Ammon's horn (tissue), 1 donor: ENCODE data around the gene BRWD1.
A peak's percentile ranks its signal among the peaks of the same experiment; 100 is the strongest.

ENCODE experiments used
- DNase-seq: peaks from one replicate; pipeline ENCODE4 v3.0.0-alpha.2; 2016; ENCODE audit warnings: low spot score

The BRWD1 gene

GRCh38 chr21:39197448-39198233 lies 115.8 kb downstream of the BRWD1 start:
- no peak for DNase-seq

- no peak for DNase-seq
These were observed 116.6 kb downstream of the BRWD1 start for GRCh38 chr21:39196838-39197237.

- DNase-seq = no peak
These were observed 117.1 kb downstream of the BRWD1 start for GRCh38 chr21:39196310-39196709.

GRCh38 chr21:39193380-39193779 lies 120.1 kb downstream of the BRWD1 start:
- no peak for DNase-seq

GRCh38 chr21:39189857-39190604 lies 123.4 kb downstream of the BRWD1 start:
- no peak for DNase-seq

GRCh38 chr21:39188521-39189139 lies 124.8 kb downstream of the BRWD1 start:
- DNase-seq = no peak

GRCh38 chr21:39187141-39187540 lies 126.3 kb downstream of the BRWD1 start:
- DNase-seq = no peak

GRCh38 chr21:39186676-39187075 lies 126.8 kb downstream of the BRWD1 start:
- no peak for DNase-seq

GRCh38 chr21:39185157-39185556 lies 128.3 kb downstream of the BRWD1 start:
- DNase-seq = no peak

GRCh38 chr21:39184050-39184980 lies 129.1 kb downstream of the BRWD1 start:
- no peak for DNase-seq

- DNase-seq = peak; percentile 96
These were observed 130.0 kb downstream of the BRWD1 start, which contains the start of gene PSMG1 for GRCh38 chr21:39183272-39184049. Gene PSMG1, minus strand, starts transcription at chr21:39183451. Its CDS starts 66 bp downstream, at chr21:39183385.

GRCh38 chr21:39182484-39183271 lies 130.8 kb downstream of the BRWD1 start:
- DNase-seq = peak; percentile 27

GRCh38 chr21:39182016-39182415 lies 131.4 kb downstream of the BRWD1 start:
- DNase-seq = no peak

- no peak for DNase-seq
These were observed 132.1 kb downstream of the BRWD1 start for GRCh38 chr21:39181205-39181818.

GRCh38 chr21:39180429-39181019 lies 132.9 kb downstream of the BRWD1 start:
- DNase-seq = no peak

- DNase-seq = no peak
These were observed 135.0 kb downstream of the BRWD1 start for GRCh38 chr21:39178421-39178820.

- DNase-seq = no peak
These were observed 137.1 kb downstream of the BRWD1 start for GRCh38 chr21:39176271-39176709.

- DNase-seq = no peak
These were observed 137.8 kb downstream of the BRWD1 start for GRCh38 chr21:39175665-39176064.

- no peak for DNase-seq
These were observed 138.3 kb downstream of the BRWD1 start for GRCh38 chr21:39175154-39175553.
